Stomach smooth muscle (tissue), 2 donors: ENCODE results near the gene RALGAPA2.
"Not testable (repeated sequence)": the region's sequence is repeated elsewhere in the genome, so short reads cannot be mapped to it uniquely, and the experiment has no call there.

Experiments used
- H3K27ac ChIP-seq: one replicate; pipeline ENCODE4 v1.7.0; 2013; ENCODE audit warnings: mild to moderate bottlenecking, low read length, inconsistent platforms
- H3K27me3 ChIP-seq, 2 donors: one replicate each; pipeline ENCODE4 v1.7.0; 2013; ENCODE audit warnings: low read length in 2 of 2; ENCODE audit not compliant: insufficient read depth in 2 of 2, control insufficient read depth in 1 of 2
- H3K36me3 ChIP-seq, 2 donors: one replicate each; pipeline ENCODE4 v1.7.0; 2013; ENCODE audit warnings: low read length in 2 of 2; ENCODE audit not compliant: control insufficient read depth in 2 of 2, insufficient read depth in 2 of 2
- H3K4me1 ChIP-seq: one replicate; pipeline ENCODE4 v1.7.0; 2013; ENCODE audit warnings: low read length; ENCODE audit not compliant: control insufficient read depth, insufficient read depth
- H3K4me3 ChIP-seq, 2 donors: one replicate each; pipeline ENCODE4 v1.7.0; 2013; ENCODE audit warnings: low read length in 2 of 2
- H3K9ac ChIP-seq, 2 donors: one replicate each; pipeline ENCODE4 v1.7.0; 2013; ENCODE audit warnings: low read length in 2 of 2, mild to moderate bottlenecking in 1 of 2
- H3K9me3 ChIP-seq, 2 donors: one replicate each; pipeline ENCODE4 v1.7.0; 2013; ENCODE audit warnings: low read length in 2 of 2; ENCODE audit not compliant: control insufficient read depth in 2 of 2
- donor health status: healthy.
- donor health status: Pancreatic carcinoma.

The RALGAPA2 gene

GRCh38 chr20:20546402-20546801 is 166.0 kb downstream of the RALGAPA2 start:
- no peak overlapping the region for H3K27ac ChIP-seq
- no peaks in the 10 kb centered on the region for H3K9me3 ChIP-seq
- H3K27me3 ChIP-seq = no peaks in the 10 kb centered on the region
- peaks cover 0 to 2% of the 10 kb centered on the region in 2 donors for H3K36me3 ChIP-seq
- no peak overlapping the region for H3K4me3 ChIP-seq
- H3K9ac ChIP-seq = no peak overlapping the region
- no peaks in the 10 kb centered on the region for H3K4me1 ChIP-seq

- H3K36me3 ChIP-seq, H3K9ac ChIP-seq, H3K4me1 ChIP-seq, H3K4me3 ChIP-seq, H3K27me3 ChIP-seq, H3K9me3 ChIP-seq, H3K27ac ChIP-seq: not testable (repeated sequence)
Measured at GRCh38 chr20:20543348-20543747, 169.1 kb downstream of the RALGAPA2 start.

- Histone ChIP-seq H3K9me3 (no peaks in the 10 kb centered on the region), H3K9ac (no peak overlapping the region), H3K4me1 (no peaks in the 10 kb centered on the region), H3K27me3 (no peaks in the 10 kb centered on the region), H3K27ac (no peak overlapping the region), H3K36me3 (peaks cover 0 to under 1% of the 10 kb centered on the region in 2 donors), H3K4me3 (no peak overlapping the region)
Measured at GRCh38 chr20:20536240-20536933, 176.1 kb downstream of the RALGAPA2 start.

- no peak overlapping the region for H3K4me3 ChIP-seq
Measured at GRCh38 chr20:20535051-20535450, 177.4 kb downstream of the RALGAPA2 start.

GRCh38 chr20:20531283-20531682 is 181.2 kb downstream of the RALGAPA2 start:
- H3K4me1 ChIP-seq = no peaks in the 10 kb centered on the region
- no peak overlapping the region for H3K4me3 ChIP-seq

More at GRCh38 chr20:20535051-20535450, 177.4 kb downstream of the RALGAPA2 start:
- peaks cover 9 to 10% of the 10 kb centered on the region in 2 donors for H3K36me3 ChIP-seq
- H3K4me1 ChIP-seq = no peaks in the 10 kb centered on the region
- no peaks in the 10 kb centered on the region for H3K9me3 ChIP-seq
- no peaks in the 10 kb centered on the region for H3K27me3 ChIP-seq
- no peak overlapping the region for H3K9ac ChIP-seq
- H3K27ac ChIP-seq = no peak overlapping the region

DNA sequence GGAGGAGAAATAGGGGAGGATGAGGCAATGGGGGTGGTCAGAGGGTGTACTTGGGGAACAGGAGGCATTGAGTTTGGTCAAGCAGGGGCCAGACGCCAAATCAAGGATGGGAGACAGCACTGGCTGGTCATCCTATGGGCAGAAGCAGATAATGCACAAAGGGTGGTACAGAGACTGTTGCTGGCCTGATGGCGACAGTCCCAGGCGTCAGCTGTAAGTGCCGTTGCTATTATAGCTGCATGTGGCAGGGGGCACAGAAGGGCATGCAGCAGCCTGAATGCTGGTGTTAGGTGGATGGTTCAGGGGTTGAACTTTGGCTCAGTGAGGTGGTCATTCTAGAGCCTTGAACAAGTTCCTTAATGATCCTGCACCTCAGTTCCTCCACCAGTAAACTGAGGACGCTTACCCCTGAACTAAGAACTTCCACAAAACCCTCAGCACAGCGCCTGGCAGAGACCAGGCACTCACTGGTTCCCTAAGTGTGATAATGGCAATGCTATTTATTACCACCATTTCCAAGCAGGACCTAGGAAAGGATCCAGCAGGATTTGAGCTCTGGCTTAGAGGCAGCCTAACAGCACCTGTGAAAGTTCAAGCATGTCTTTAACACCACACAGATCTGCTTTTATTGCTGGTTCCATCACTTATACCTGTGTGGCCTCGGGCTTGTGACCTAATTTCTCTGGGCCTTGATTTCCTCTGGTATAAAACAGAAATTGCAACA is 181.9 kb downstream of the RALGAPA2 start:
- Histone ChIP-seq H3K4me3 (no peak overlapping the region), H3K27me3 (no peaks in the 10 kb centered on the region), H3K9me3 (no peaks in the 10 kb centered on the region), H3K9ac (no peak overlapping the region), H3K36me3 (peaks cover 9 to 14% of the 10 kb centered on the region in 2 donors), H3K27ac (no peak overlapping the region), H3K4me1 (no peaks in the 10 kb centered on the region)

More at GRCh38 chr20:20531283-20531682, 181.2 kb downstream of the RALGAPA2 start:
- Histone ChIP-seq H3K27me3 (no peaks in the 10 kb centered on the region), H3K27ac (no peak overlapping the region), H3K36me3 (peaks cover 9 to 14% of the 10 kb centered on the region in 2 donors), H3K9me3 (no peaks in the 10 kb centered on the region), H3K9ac (no peak overlapping the region)

DNA sequence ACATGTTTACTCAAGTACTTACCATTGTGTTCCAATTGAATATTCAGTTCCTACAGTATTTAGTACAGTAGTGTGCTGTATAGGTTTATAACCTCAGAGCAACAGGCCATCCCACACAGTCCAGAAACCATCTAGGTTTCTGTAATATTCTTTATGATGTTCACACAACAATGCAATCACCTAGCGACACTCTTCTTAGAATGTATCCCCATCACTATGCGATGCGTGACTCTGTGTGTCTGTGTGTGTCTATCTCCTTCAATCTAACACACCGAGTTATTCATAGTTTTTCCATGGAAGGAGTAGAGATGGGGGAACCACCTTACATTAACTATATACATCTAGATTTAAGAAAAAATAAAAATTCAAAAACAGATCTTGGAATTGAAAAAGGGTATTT is 182.8 kb downstream of the RALGAPA2 start:
- Histone ChIP-seq H3K27ac (no peak overlapping the region), H3K4me1 (no peaks in the 10 kb centered on the region), H3K36me3 (peaks cover 9 to 14% of the 10 kb centered on the region in 2 donors), H3K9ac (no peak overlapping the region), H3K27me3 (no peaks in the 10 kb centered on the region), H3K4me3 (no peak overlapping the region), H3K9me3 (no peaks in the 10 kb centered on the region)

DNA sequence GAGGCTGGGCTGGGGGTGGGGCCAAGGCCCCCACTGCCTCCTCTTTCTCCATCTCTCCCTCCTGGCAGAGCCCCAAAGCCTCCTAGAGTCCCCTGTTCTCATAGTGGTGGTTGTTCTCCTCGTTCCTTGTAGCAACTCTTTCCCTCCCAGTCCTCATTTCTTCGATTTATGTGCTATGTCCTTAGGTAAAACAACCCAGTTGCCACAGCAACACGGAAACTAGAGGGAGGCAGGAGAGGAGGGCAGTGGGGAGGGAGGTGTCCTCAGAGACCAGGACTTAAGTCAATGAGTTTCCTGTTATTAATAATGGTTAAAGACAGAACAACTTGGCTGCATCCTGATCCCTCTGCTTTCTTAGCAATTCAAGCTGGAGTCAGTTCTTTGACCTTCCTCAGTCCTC is 183.6 kb downstream of the RALGAPA2 start:
- Histone ChIP-seq H3K27me3 (no peaks in the 10 kb centered on the region), H3K27ac (no peak overlapping the region), H3K9ac (no peak overlapping the region), H3K36me3 (peaks cover 9 to 14% of the 10 kb centered on the region in 2 donors), H3K9me3 (no peaks in the 10 kb centered on the region), H3K4me1 (no peaks in the 10 kb centered on the region), H3K4me3 (no peak overlapping the region)

DNA sequence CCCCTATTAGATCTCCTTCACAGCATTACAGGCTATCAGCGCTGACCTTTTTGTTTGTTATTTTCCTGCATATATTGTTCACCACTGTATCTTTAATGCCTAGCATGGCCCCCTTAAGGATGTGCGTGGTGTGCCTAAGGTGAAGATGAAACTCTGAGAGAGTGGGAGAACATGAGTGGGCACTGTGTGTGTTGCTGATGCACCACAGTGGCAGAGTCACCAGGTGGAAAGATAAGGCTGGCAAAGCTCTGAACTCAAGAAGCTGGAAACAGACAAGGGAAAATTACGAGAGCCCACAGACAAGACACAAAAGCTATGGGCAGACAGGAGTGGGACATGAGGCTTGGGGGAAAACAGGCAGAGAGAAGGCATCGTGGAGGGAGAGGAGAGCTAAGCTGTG is 184.8 kb downstream of the RALGAPA2 start:
- peaks cover 9 to 14% of the 10 kb centered on the region in 2 donors for H3K36me3 ChIP-seq

GRCh38 chr20:20525756-20526155 is 186.7 kb downstream of the RALGAPA2 start:
- Histone ChIP-seq H3K9ac (no peak overlapping the region), H3K36me3 (peaks cover 8 to 10% of the 10 kb centered on the region in 2 donors), H3K4me1 (no peaks in the 10 kb centered on the region), H3K9me3 (no peaks in the 10 kb centered on the region), H3K27me3 (no peaks in the 10 kb centered on the region), H3K4me3 (no peak overlapping the region), H3K27ac (no peak overlapping the region)

More for the DNA sequence above, 184.8 kb downstream of the RALGAPA2 start:
- Histone ChIP-seq H3K9ac (no peak overlapping the region), H3K4me3 (no peak overlapping the region), H3K9me3 (no peaks in the 10 kb centered on the region), H3K4me1 (no peaks in the 10 kb centered on the region), H3K27me3 (no peaks in the 10 kb centered on the region), H3K27ac (no peak overlapping the region)

DNA sequence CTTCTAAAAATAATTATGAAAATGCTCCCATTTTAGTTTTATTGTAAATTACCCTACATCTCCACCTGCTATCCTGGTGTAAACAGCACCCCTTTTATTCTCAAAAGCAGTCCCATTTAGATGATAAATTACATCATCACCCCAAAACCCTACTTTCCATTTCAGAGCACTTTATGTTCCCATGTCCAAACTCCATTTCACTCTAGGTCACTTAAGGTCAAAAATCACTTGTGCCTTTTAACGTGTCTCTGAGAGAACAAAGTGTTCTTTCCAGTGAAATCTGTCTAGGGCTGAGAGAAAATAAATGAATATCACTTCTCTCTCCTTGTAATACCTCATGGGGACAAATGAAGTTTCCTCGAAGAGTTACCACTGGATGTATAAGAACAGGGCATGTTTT is 187.2 kb downstream of the RALGAPA2 start:
- H3K4me1 ChIP-seq = no peaks in the 10 kb centered on the region
- H3K4me3 ChIP-seq = no peak overlapping the region
- H3K27me3 ChIP-seq = no peaks in the 10 kb centered on the region
- no peaks in the 10 kb centered on the region for H3K9me3 ChIP-seq
- H3K27ac ChIP-seq = no peak overlapping the region
- peaks cover 6 to 7% of the 10 kb centered on the region in 2 donors for H3K36me3 ChIP-seq
- no peak overlapping the region for H3K9ac ChIP-seq
